DMS153 treated with DMSO at 0.1 percent for 48 hours (cell line): ENCODE results near the gene UBIAD1.

ENCODE experiments used
- DNase-seq: peaks from one replicate; lab custom pipeline; 2025; ENCODE audit not compliant: unreplicated experiment; lab: John Stamatoyannopoulos, UW

Gene UBIAD1

DNA sequence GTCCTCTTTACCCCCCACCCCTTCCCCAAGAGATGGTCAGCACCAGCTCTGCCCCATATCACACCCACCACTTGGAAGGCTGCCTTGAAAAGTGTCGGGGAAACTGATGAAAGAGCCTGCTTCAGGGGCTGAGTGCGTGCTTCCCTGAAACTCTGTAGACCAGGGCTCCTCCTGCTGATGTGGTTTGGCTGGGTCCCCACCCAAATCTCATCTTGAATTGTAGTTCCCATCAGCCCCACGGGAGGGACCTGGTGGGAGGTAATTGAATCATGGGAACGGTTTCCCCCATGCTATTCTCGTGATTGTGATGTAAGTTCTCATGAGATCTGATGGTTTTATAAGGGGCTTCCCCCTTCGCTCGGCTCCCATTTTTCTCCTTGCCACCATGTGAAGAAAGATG lies 36.4 kb downstream of the UBIAD1 start:
- DNase-seq: no peak

GRCh38 chr1:11311816-11312755 lies 39.1 kb downstream of the UBIAD1 start:
- peak; percentile 10 for DNase-seq

GRCh38 chr1:11314959-11315358 lies 42.0 kb downstream of the UBIAD1 start:
- DNase-seq: no peak

GRCh38 chr1:11316701-11317100 lies 43.7 kb downstream of the UBIAD1 start:
- no peak for DNase-seq

DNA sequence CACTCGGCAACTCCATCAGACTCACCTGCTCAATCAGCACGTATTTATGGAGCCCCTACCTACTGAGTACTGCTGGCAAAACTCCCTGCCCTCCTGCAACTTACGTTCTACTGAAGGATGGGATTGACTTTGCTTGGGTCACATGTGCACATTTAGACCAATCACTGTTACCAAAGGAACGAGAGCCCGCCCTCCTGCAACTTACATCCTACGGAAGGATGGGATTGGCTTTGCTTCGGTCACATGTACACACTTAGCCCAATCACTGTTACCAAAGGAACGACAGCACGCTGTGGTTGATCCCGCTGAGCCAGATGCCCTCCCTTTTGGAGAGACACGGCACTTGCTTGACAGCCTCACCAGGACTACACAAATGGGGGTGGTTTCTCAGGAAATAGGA lies 46.0 kb downstream of the UBIAD1 start:
- no peak for DNase-seq

GRCh38 chr1:11320153-11320936 lies 47.3 kb downstream of the UBIAD1 start:
- DNase-seq: no peak

DNA sequence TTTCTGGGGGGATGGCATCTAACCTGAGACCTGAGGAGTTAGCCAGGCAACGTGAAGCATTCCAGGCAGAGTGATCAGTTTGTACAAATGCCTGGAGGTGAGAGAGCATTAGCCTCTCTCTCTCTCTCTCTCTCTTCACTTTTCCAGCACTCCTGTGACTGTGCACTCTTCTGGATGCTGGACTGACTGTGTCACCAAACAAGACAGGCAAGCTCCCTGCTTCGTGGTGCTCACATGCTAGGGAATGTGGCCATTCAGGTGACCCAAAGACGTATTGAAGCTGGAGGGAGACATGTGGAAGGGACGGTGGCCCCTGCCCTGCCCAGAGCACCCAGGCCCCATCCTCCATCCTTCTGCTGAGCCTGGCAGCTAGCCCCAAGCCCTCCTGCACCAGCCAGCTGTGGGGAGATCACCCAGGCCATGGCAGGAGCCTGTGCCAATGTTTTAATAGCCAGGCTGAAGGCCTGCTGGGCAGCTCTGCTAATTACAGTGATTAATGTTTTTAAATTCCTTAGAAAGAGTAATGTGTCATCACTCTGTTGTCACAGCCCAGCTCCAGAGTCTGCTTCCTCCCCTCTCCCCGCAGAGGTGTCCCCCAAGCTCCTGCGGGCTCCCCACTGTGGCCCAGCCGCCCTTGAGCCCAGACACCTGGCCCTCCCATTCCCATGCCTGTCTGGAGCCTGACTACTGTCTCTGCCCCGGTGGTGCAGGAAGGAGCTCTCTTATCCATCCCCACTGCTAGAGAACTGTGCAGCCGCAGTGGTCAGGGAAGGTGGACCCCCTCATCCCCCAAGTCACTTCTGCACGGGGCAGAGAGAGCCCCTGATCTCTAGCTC lies 48.9 kb downstream of the UBIAD1 start:
- no peak for DNase-seq

GRCh38 chr1:11324567-11325165 lies 51.7 kb downstream of the UBIAD1 start:
- no peak for DNase-seq

DNA sequence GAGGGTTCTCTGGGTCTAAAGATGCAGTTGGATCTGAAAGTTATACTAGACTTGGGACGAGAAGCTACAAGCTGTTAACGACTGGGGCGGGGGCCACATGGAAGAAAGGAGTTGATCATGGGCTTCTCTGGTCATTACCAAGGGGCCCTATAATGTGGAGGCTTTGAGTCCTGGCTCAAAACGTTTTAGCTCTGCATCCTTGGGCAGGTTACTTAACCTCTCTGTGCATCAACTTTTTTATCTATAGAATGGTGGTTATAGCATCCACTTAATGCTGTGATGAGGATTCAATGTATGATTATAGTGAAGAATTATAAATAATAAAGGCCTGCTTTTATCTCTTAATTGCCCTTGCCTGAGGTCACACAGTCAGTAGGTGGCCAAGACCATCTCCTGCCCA lies 53.1 kb downstream of the UBIAD1 start:
- no peak for DNase-seq

DNA sequence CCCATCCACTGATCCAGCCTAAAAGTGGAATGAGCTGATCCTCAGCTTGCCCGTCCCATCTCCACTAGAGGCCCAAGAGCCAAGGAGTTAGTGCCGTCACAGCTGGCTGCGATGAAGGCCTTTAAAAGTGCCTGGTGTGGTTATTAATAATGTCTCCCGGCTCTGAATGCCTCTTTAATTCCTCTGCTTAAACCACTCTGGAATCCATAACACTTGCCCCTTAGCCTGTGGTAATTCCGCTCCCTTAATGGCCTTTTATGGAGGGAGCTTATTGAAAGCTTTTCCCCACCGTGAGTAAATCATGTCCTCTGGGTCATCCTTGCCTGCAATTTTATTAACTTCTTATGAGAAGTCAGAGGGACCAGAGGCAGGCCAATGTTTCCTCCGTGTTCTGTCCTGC lies 55.4 kb downstream of the UBIAD1 start:
- no peak for DNase-seq

GRCh38 chr1:11330411-11330810 lies 57.4 kb downstream of the UBIAD1 start:
- no peak for DNase-seq

DNA sequence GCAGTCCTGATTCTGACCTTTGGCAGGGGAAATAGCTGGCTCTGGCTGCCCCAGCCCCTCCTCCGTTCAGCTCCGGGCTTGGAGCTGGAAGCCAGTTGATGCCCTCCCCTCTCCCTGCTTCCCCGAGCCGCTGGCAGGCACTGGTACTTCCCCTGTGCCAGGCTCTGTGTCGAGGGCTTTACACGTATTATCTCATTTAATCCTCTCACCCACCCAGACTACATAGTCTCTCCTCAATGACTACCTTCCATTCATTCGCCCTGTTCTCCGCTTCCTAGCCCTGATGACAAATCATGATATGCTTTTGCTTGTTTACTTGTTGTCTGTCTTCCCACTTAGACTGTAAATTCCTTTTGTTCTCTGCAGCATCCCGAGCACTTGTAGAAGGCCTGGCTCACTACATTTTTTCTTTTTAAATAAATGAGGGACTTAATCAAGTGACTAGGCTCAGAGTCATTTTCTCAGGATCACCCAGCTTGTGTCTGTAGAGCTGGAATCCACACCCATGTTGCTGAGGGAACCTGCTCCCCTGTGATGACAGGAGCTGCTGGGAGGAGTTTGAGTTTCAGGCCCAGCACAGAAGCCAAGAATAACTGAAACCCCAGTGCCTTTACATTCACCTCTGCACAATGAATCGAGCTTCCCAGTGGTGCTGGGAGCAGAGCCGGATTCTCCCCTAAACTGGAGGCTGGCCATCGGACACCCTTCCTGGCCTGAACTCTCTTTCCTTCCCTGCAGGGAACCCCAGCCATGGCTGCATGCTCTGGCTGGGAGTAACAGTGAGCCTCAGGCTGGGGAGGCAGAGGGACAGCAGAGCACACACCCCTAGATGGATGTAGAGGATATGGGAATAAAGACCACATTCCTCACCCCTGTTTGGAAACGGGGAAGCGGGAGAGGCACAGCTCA lies 58.3 kb downstream of the UBIAD1 start:
- DNase-seq: no peak

DNA sequence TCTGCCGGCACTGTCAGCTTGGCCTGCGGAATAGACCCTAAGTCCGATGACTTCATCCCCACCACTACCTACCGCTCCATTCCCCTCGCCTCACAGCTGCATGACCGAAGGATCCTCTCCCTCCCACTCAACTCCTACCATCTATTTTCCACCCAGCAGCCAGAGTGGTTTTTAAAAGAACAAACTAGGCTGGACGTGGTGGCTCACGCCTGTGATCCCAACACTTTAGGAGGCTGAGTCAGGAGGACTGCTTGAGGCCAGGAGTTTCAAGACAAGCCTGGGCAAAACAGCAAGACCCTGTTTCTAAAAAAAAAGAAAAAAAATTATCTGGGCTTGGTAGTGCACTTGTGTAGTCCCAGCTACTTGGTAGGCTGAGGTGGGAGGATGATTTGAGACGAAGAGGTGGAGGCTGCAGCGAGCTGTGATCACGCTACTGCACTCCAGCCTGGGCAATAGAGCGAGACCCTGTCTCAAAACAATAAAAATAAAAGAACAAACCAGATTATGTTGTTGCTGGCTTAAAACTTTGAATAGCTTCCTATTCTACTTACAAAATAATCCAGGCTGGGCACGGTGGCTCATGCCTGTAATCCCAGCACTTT lies 59.0 kb downstream of the UBIAD1 start:
- no peak for DNase-seq

DNA sequence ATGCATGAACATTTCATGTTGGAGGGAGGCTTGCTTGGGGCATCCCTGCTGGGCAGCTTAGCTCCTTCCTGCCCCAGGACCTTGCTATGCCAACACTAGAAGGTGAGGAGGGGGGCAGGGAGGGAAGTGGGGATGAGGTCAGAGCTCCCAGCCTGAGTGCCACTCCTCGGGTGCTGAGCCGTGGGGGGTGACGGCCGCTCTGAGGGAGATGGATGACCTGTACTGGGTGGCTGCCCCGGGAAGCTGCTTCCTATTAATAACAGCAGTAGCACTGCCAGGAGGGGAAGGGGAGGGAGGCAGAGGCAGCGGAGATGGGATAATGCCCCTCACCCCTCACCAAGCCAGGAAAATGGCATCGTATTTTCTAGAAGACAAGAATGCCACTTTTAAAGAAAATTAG lies 60.6 kb downstream of the UBIAD1 start:
- no peak for DNase-seq

DNA sequence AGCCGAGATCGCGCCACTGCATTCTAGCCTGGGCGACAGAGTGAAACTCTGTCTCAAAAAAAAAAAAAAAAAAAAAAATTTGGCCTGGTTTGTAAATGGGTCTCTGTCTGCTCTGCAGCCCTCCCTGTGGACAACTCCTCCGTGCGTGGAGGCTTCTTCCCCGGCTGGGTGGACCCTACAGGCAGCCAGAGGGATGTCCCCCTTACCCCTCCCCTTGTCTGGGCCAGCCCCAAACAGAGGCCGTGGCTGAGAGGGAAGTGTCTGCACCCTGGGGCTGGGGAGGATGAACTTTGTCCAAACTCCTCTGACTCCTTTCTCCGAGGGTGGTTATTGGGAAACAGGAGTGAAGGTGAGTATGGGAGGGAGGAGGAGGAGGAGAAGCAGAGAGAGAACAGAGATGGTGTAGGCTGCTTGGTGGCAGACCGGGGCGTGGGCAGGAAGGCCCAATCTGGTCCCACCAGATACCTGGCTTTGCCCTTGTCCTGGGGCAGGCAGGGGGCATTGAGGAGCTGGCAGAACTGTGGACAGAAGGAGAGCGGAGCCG lies 61.3 kb downstream of the UBIAD1 start:
- no peak for DNase-seq

DNA sequence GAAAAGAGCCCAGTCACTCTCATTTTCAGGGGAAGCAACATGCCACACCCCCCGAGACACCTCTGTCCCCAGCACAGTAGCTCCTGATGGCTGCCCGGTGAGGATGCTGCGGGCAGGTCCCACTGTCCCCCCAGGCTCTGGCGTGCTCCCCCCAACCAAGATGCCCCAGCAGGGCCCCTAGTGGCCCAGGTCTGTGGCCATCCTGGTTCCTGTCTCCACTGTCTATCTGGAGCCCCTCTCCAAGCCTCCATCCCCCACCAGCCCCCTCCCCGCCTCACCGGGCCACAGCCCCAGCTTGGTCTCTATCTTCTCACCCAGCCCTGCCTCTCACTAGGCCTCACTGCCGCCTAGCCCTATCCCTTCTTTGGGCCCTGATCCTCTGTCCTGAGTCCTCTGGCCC lies 61.8 kb downstream of the UBIAD1 start:
- no peak for DNase-seq

DNA sequence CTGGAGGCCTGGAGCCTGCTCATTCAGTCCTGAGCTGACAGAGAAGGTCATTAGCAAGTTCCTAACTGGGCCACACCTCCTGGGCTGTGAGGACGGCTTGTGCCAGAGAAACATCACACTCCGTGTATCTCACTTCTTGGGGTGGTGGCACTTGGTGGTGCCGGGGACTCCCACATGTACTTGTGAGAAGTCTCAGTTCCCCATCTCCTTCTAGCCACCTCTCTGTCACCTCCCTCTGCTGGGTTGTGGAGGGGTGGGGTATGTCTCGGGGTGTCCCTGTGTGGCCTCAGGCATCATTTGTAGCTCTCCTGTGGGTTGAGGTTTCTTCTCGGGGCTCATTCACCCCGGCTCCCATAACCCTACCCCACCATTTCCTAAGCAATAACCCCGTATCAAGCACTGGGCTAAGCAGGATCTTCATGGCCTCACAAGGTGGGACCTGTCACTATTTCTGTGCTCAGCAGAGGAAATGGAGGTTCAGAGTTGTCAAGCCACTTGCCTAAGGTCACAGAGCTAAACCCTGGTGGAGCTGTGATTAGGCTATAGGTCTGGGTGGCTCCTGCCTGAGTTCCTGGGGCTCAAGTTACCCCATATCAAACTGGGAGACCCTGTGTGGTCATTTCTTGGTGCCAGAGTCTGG lies 62.5 kb downstream of the UBIAD1 start:
- DNase-seq: no peak

GRCh38 chr1:11337580-11338073 lies 64.6 kb downstream of the UBIAD1 start:
- DNase-seq: peak; percentile 84
